Transverse colon (tissue), 3 donors: ENCODE measurements around the gene CERS5.

Experiments used
- POLR2A ChIP-seq: fragments of 450-650 bp; IDR thresholded peaks from one replicate; pipeline ENCODE4 v1.6.1; 2016; ENCODE audit warnings: antibody characterized with exemption, mild to moderate bottlenecking, moderate library complexity
- TF ChIP-seq, protein P1 (sequence below), 5 experiments: fragments of 200-600 bp in 3 of 5; fragments of 450-650 bp in 2 of 5; sonication (generic) in 3 of 5; IDR thresholded peaks; 1 replicate in 2 of 5; 2 replicates in 3 of 5; pipeline ENCODE4 v1.5.1; 2016 to 2017; ENCODE audit warnings: antibody characterized with exemption in 5 of 5, inconsistent platforms in 3 of 5, mild to moderate bottlenecking in 2 of 5, moderate library complexity in 1 of 5

DNA sequence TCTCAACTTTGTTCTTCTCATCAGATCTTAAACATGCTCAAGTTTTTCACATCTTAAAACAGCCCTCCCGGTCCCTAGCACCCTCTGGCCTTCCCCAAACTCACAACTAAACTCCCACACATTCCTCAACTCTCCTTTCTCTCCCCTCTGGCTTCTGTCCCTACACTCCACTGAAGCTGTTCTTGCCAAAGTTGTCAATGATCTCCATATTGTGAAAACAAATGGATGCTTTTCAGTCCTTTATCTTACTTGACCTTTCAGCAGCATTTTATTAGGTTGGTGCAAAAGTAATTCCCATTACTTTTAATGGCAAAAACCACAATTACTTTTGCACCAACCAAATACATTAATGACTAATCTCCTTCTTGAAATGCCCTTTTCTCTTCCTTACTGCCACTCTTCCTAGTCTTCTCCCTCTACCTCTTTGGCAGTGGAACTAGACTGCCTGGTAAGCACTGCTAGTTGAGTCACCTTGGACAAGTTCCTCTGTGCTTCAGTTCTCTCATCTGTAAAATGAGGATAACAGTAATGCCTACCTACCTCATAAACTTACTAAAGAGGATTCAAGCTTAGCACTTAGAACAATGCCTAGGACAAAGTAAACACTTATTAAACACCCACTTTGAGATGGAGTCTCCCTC is 16.0 kb downstream of the CERS5 start:
- TF ChIP-seq, protein P1, sequence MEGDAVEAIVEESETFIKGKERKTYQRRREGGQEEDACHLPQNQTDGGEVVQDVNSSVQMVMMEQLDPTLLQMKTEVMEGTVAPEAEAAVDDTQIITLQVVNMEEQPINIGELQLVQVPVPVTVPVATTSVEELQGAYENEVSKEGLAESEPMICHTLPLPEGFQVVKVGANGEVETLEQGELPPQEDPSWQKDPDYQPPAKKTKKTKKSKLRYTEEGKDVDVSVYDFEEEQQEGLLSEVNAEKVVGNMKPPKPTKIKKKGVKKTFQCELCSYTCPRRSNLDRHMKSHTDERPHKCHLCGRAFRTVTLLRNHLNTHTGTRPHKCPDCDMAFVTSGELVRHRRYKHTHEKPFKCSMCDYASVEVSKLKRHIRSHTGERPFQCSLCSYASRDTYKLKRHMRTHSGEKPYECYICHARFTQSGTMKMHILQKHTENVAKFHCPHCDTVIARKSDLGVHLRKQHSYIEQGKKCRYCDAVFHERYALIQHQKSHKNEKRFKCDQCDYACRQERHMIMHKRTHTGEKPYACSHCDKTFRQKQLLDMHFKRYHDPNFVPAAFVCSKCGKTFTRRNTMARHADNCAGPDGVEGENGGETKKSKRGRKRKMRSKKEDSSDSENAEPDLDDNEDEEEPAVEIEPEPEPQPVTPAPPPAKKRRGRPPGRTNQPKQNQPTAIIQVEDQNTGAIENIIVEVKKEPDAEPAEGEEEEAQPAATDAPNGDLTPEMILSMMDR (IDR thresholded peaks at IDR 0.05) = no peak
- no peak for TF ChIP-seq POLR2A
